HG03460 (cell line): ENCODE measurements around the gene DEK.
"Not testable (repeated sequence)": the region's sequence is repeated elsewhere in the genome, so short reads cannot be mapped to it uniquely, and the experiment has no call there.

ENCODE experiments used
- ATAC-seq: cut with Tn5 transposase; IDR thresholded peaks from one replicate; pipeline ENCODE4 v1.9.1; 2021; ENCODE audit not compliant: unreplicated experiment

Gene DEK

GRCh38 chr6:18241208-18242038 is 22.9 kb downstream of the DEK start:
- ATAC-seq, result no peak

DNA sequence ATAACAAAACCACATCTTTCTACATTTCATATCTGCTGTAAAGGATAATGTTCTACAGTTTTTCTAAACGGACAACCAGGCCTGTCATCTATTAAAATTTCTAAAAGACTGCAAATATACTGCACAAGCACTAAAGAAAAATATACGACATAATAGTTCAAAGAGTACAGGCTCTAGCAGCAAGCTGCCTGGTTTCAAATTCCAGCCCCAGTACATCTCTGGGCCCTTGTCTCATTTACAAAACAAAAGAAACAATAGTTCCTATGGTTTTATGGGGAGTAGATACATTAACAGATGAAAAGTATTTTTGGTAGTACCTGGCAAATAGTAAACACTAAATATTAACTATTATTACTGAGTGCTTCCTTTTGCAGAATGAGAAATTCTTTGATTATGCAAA is 24.1 kb downstream of the DEK start:
- ATAC-seq, result no peak

- no peak for ATAC-seq
Measured at GRCh38 chr6:18237167-18237566, 27.2 kb downstream of the DEK start.

GRCh38 chr6:18235524-18235923 is 28.8 kb downstream of the DEK start:
- ATAC-seq, result no peak

GRCh38 chr6:18234564-18234963 is 29.8 kb downstream of the DEK start:
- no peak for ATAC-seq

DNA sequence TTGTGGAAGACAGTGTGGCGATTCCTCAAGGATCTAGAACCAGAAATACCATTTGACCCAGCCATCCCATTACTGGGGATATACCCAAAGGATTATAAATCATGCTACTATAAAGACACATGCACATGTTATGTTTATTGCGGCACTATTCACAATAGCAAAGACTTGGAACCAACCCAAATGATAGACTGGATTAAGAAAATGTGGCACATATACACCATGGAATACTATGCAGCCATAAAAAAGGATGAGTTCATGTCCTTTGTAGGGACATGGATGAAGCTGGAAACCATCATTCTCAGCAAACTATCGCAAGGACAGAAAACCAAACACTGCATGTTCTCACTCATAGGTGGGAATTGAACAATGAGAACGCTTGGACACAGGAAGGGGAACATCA is 30.6 kb downstream of the DEK start:
- not testable (repeated sequence) for ATAC-seq

GRCh38 chr6:18231856-18232255 is 32.5 kb downstream of the DEK start:
- not testable (repeated sequence) for ATAC-seq

DNA sequence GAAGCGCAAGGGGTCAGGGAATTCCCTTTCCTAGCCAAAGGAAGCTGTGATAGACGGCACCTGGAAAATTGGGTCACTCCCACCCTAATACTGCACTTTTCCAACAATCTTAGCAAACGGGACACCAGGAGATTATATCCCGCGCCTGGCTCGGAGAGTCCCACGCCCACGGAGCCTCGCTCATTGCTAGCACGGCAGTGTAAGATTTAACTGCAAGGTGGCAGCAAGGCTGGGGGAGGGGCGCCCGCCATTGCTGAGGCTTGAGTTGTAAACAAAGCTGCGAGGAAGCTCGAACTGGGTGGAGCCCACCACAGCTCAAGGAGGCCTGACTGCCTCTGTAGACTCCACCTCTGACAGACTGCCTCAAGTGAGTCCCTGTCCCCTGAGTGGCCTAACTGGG is 35.7 kb downstream of the DEK start:
- ATAC-seq, result not testable (repeated sequence)

DNA sequence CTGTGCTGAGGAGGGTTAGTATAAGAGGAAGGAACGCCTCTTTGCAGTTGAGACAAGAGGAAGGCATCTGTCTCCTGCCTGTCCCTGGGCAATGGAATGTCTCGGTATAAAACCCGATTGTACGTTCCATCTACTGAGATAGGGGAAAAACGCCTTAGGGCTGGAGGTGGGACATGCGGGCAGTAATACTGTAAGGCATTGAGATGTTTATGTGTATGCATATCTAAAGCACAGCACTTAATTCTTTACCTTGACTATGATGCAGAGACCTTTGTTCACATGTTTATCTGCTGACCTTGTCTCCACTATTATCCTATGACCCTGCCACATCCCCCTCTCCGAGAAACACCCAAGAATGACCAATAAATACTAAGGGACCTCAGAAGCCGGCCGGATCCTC is 37.2 kb downstream of the DEK start:
- not testable (repeated sequence) for ATAC-seq

GRCh38 chr6:18226451-18227105 is 37.8 kb downstream of the DEK start:
- ATAC-seq, result not testable (repeated sequence)

GRCh38 chr6:18221288-18221615 is 43.1 kb downstream of the DEK start:
- ATAC-seq, result no peak

DNA sequence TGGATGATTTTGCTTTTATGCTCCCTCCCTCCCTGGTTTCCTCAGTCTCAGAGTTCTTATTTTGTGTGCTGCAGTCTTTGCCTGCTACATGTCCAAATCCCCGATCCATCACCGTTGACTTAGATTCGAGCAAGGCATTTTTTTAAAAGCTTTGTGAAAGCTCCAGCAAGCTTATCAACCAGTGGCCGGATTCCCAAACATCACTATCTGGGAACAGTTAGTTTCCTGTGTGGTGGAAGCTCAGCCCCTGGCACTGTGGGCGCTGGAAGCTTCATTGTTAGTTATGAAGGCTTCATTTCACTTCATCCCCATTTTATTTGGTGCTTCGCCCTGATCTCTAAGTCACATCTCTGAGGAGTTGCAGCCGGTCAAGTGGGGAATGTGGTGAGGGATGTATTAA is 44.7 kb downstream of the DEK start:
- ATAC-seq, result no peak

DNA sequence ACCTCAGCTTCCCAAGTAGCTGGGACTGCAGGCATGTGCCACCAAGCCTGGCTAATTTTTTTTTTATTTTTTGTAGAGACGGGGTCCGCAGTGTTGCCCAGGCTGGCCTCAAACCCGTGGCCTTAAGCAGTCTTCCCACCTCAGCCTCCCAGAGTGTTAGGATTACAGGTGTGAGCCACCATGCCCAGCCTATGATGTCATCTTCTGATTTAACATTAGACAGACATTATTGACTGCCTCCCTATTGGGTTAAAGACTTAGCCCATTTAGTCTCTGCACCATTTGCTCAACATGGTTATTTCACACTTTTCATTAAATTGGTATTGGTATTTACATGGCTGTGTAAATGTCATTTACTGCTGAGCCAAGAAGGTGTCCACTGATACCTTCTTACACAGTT is 46.1 kb downstream of the DEK start:
- no peak for ATAC-seq

GRCh38 chr6:18216411-18216810 is 47.9 kb downstream of the DEK start:
- ATAC-seq, result no peak

- no peak for ATAC-seq
Measured at GRCh38 chr6:18215436-18215835, 48.9 kb downstream of the DEK start.

GRCh38 chr6:18214003-18214402 is 50.3 kb downstream of the DEK start:
- ATAC-seq, result no peak

DNA sequence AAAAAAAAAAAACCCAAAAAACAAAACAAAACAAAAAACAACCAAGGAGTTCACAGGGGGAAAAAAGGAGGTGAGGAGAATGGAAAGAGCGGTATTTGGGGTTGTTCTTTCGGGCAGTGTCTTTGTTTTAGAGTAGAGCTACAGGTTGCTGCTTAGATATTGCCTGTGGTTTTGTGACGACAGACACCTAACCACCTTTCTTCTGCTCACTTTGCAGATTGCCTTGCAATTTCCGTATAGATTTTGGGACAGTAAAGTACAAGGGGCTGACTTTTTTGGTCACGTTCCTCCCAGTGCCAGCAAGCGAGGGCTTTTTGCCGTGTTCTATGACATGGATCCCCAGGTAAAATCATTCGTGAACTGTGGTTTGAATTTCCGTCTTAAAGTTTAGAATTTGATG is 50.9 kb downstream of the DEK start:
- no peak for ATAC-seq

DNA sequence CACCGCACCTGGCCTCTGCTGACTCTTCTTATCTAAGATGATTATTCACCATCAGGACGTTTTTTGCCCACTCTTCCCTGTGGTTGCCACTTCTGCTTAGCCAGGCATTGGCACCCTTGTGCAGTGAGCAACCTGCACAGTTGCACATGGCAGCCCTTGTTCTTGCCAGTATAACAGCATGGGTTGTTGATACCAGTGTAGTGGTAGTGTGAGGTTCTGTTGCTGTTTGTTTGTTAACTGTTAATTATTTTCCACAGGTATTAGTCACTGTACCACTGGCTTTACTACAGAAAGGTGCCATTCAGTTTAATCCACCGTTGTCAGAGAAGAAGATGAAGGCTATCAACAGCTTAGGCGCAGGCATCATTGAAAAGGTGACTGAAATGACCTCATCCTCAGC is 52.1 kb downstream of the DEK start:
- ATAC-seq, result no peak

- peak; percentile 89 for ATAC-seq
Measured at GRCh38 chr6:18211338-18211737, 53.0 kb downstream of the DEK start.

DNA sequence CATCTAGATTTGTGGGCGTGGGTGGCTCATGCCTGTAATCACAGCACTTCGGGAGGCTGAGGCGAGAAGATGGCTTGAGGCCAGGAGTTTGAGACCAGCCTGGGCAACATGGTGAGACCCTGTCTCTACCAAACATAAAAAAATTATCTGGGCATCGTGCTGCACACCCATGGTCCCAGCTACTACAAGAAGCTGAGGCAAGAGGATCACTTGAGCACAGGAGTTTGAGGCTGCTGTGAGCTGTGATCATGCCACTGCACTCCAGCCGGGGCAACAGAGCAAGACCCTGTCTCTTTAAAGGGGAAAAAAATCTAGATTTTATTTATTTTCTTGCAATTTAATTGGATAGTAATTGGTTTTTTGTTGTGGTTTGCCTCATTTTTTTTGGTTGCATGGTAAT is 53.6 kb downstream of the DEK start:
- no peak for ATAC-seq

DNA sequence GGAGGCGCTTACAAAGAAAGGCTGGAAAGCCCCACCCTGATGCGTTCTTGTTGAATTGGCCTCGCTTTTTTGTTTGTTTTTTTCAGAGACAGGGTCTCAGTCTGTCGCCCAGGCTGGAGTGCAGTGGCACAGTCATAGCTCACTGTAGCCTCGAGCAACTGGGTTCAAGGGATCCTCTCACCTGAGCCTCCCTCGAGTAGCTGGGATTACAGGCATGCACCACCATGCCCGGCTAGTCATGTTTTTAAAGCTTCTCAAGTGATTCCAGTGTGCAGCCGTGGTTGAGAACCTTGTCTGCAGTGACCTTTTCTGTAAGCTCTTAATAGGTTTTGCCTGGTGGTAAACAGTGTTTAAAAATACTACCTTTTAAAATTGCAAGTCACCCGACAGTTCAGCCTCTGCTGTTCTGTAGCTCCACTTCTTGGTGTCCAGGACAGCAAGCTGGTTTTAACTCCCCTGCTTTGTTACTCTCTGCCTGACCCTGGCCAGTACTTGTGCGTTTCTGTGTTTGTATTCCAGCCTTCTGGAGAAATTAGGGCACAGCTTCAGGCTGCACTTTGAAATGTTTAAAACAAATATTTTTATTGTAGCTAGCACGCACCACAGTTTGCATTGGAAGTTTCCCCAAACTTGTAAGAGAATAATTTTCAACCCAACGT is 54.7 kb downstream of the DEK start:
- ATAC-seq, result no peak

GRCh38 chr6:18208778-18209177 is 55.6 kb downstream of the DEK start:
- ATAC-seq, result not testable (repeated sequence)
